ENCODE measurements around the gene ISG15.

ISG15 gene

GRCh38 chr1:996851-997712 lies 16.2 kb upstream of the ISG15 start:
- H3K4me3 ChIP-seq (replicated peaks; ENCODE audit: low read depth, low read length) = no peak overlapping the region
- TF ChIP-seq CTCF (IDR thresholded peaks at IDR 0.05; ENCODE audit: insufficient read depth, low read length, poor library complexity, severe bottlenecking) = no peak
- no peaks in the 10 kb centered on the region; the same call in 1 of the 2 replicates for H3K27me3 ChIP-seq (replicated peaks; ENCODE audit: control insufficient read depth, insufficient read depth, low read length)
- DNase-seq (ENCODE audit: extremely low read depth, insufficient read length) = no peak
- H3K36me3 ChIP-seq (ENCODE audit: control insufficient read depth, insufficient read depth, low read length) = no peaks in the 10 kb centered on the region

GRCh38 chr1:997713-997992 lies 15.6 kb upstream of the ISG15 start:
- Histone ChIP-seq H3K36me3 (ENCODE audit: control insufficient read depth, insufficient read depth, low read length) (no peaks in the 10 kb centered on the region), H3K4me3 (replicated peaks; ENCODE audit: low read depth, low read length) (no peak overlapping the region), H3K27me3 (replicated peaks; ENCODE audit: control insufficient read depth, insufficient read depth, low read length) (no peaks in the 10 kb centered on the region; the same call in 1 of the 2 replicates)
- TF ChIP-seq CTCF (IDR thresholded peaks at IDR 0.05; ENCODE audit: insufficient read depth, low read length, poor library complexity, severe bottlenecking) = no peak
- DNase-seq (ENCODE audit: extremely low read depth, insufficient read length) = no peak

- TF ChIP-seq CTCF (IDR thresholded peaks at IDR 0.05; ENCODE audit: insufficient read depth, low read length, poor library complexity, severe bottlenecking) = no peak
- H3K4me3 ChIP-seq (replicated peaks; ENCODE audit: low read depth, low read length) = no peak overlapping the region
- no peak for DNase-seq (ENCODE audit: extremely low read depth, insufficient read length)
- no peaks in the 10 kb centered on the region for H3K36me3 ChIP-seq (ENCODE audit: control insufficient read depth, insufficient read depth, low read length)
- no peaks in the 10 kb centered on the region; the same call in 1 of the 2 replicates for H3K27me3 ChIP-seq (replicated peaks; ENCODE audit: control insufficient read depth, insufficient read depth, low read length)
These were observed 15.1 kb upstream of the ISG15 start for GRCh38 chr1:997993-998744.

- Histone ChIP-seq H3K27me3 (replicated peaks; ENCODE audit: control insufficient read depth, insufficient read depth, low read length) (no peaks in the 10 kb centered on the region; the same call in 1 of the 2 replicates), H3K4me3 (replicated peaks; ENCODE audit: low read depth, low read length) (no peak overlapping the region), H3K36me3 (ENCODE audit: control insufficient read depth, insufficient read depth, low read length) (no peaks in the 10 kb centered on the region)
- no peak for TF ChIP-seq CTCF (IDR thresholded peaks at IDR 0.05; ENCODE audit: insufficient read depth, low read length, poor library complexity, severe bottlenecking)
- no peak for DNase-seq (ENCODE audit: extremely low read depth, insufficient read length)
These were observed 14.6 kb upstream of the ISG15 start for GRCh38 chr1:998745-998994.

- no peaks in the 10 kb centered on the region; the same call in 1 of the 2 replicates for H3K27me3 ChIP-seq (replicated peaks; ENCODE audit: control insufficient read depth, insufficient read depth, low read length)
These were observed 14.1 kb upstream of the ISG15 start for GRCh38 chr1:998995-999724.

More at GRCh38 chr1:998995-999724, 14.1 kb upstream of the ISG15 start:
- no peak for TF ChIP-seq CTCF (IDR thresholded peaks at IDR 0.05; ENCODE audit: insufficient read depth, low read length, poor library complexity, severe bottlenecking)
- peak overlapping the region; percentile 18 for H3K4me3 ChIP-seq (replicated peaks; ENCODE audit: low read depth, low read length)
- no peaks in the 10 kb centered on the region for H3K36me3 ChIP-seq (ENCODE audit: control insufficient read depth, insufficient read depth, low read length)
- DNase-seq (ENCODE audit: extremely low read depth, insufficient read length) = no peak
